Prostate gland (tissue), 2 donors: ENCODE results near the gene PLCB4. TPM values are rescaled to one million over a fixed set of nuclear protein-coding genes. Genes with fewer than 3 reads are reported as not detected.

ENCODE experiments used
- DNase-seq: peaks from one replicate; pipeline ENCODE4 v3.0.0-alpha.2; 2019; ENCODE audit warnings: low spot score
- H3K27ac ChIP-seq, 2 donors: fragments of 200-600 bp; sonication (generic); 2 replicates each; pipeline ENCODE4 v1.5.1; 2017 to 2019
- H3K27me3 ChIP-seq: fragments of 200-600 bp; sonication (generic); replicated peaks from 2 replicates; pipeline ENCODE4 v1.5.1; 2019; ENCODE audit not compliant: insufficient read depth
- H3K36me3 ChIP-seq, 2 donors: fragments of 200-600 bp; sonication (generic); 1 replicate in 1 of 2; 2 replicates in 1 of 2; pipeline versions ENCODE4 v1.5.1 to v1.8.1; 2017 to 2019
- H3K4me1 ChIP-seq: fragments of 200-600 bp; sonication (generic); replicated peaks from 2 replicates; pipeline ENCODE4 v1.5.1; 2019
- H3K4me3 ChIP-seq, 2 donors: fragments of 200-600 bp; sonication (generic); 2 replicates each; pipeline ENCODE4 v1.5.1; 2017 to 2019
- H3K9me3 ChIP-seq: fragments of 200-600 bp; sonication (generic); 2 replicates; pipeline ENCODE4 v1.5.1; 2017
- POLR2A ChIP-seq: fragments of 450-650 bp; IDR thresholded peaks from one replicate; pipeline ENCODE4 v1.6.1; 2016; ENCODE audit warnings: antibody characterized with exemption, mild to moderate bottlenecking
- POLR2AphosphoS5 ChIP-seq: sonication (generic); formaldehyde crosslinking; IDR thresholded peaks from one replicate; pipeline ENCODE4 v1.6.1; 2017; ENCODE audit warnings: antibody characterized with exemption
- WGBS: methylation state at CpG from one replicate; pipeline ENCODE4 v1.1.5; 2018; 5-methylcytosine and 5-hydroxymethylcytosine counted together
- intact Hi-C: fragments of 100-400 bp; cut with DNase I; formaldehyde crosslinking; loops from one replicate; pipeline ENCODE4 v1.14.2; 2022
- total RNA-seq, 2 donors: library from RNA; depleted of rRNA; stranded (reverse); fragments of >200 nt; gene quantifications; one replicate each; pipeline ENCODE4 v1.1.0, GENCODE V29; 2016
- TF ChIP-seq, protein P1 (sequence below), 4 experiments: fragments of 200-600 bp in 2 of 4; fragments of 450-650 bp in 2 of 4; sonication (generic) in 2 of 4; IDR thresholded peaks; 1 replicate in 3 of 4; 2 replicates in 1 of 4; pipeline ENCODE4 v1.5.1; 2016 to 2019; ENCODE audit warnings: antibody characterized with exemption in 4 of 4, mild to moderate bottlenecking in 2 of 4, moderate library complexity in 2 of 4

Gene PLCB4
- total RNA-seq, 2 donors from 2014 or later = 9.1 to 11.6 TPM

DNA sequence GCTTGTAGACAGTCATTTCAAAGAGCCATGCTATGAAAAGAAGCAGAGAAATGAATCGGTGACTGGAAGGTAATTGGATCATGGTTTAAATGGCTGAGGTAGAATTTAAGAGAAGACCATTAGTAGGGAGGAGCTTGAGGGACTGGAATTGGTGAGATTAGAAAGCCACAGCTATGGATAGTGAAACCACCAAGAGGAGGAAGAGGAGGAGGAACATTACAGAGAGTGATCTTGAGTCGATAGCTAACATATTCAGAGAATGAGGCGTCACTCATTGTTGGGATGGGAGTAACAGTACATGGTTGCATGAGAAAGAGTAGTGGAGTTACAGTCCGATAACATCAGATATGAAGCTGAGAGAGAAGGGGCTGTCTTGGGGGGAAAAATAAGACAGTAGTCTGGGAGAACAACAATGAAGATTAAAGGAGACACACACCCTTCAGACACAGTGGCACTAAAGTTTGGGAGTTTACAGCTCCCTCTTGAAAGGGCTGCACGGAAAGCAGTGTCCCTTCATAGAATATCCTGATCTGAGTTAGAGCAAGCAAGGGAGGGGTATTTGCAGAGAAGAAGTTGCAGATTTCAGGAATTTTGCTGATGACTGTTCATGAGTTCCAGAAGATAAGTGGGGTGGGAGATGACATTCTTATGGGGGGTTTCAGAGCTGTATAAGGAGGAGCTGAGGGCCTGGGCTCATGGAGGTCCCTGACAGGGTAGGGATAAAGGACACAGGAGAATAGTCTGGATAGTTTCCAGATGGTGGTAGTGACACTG is 430.4 kb downstream of the PLCB4 start:
- H3K36me3 ChIP-seq = no peaks in the 10 kb centered on the region
- 93% methylated on average over 5 of the region's 5 CpGs for WGBS
- DNase-seq = no peak
- no peaks in the 10 kb centered on the region for H3K9me3 ChIP-seq
- no peaks in the 10 kb centered on the region for H3K4me1 ChIP-seq
- intact Hi-C loops = no loop called here
- no peak for TF ChIP-seq POLR2A
- TF ChIP-seq POLR2AphosphoS5 = no peak
- TF ChIP-seq, protein P1, sequence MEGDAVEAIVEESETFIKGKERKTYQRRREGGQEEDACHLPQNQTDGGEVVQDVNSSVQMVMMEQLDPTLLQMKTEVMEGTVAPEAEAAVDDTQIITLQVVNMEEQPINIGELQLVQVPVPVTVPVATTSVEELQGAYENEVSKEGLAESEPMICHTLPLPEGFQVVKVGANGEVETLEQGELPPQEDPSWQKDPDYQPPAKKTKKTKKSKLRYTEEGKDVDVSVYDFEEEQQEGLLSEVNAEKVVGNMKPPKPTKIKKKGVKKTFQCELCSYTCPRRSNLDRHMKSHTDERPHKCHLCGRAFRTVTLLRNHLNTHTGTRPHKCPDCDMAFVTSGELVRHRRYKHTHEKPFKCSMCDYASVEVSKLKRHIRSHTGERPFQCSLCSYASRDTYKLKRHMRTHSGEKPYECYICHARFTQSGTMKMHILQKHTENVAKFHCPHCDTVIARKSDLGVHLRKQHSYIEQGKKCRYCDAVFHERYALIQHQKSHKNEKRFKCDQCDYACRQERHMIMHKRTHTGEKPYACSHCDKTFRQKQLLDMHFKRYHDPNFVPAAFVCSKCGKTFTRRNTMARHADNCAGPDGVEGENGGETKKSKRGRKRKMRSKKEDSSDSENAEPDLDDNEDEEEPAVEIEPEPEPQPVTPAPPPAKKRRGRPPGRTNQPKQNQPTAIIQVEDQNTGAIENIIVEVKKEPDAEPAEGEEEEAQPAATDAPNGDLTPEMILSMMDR (IDR thresholded peaks at IDR 0.05) = no peak
- no peak overlapping the region for H3K4me3 ChIP-seq
- no peak overlapping the region for H3K27ac ChIP-seq
- no peaks in the 10 kb centered on the region for H3K27me3 ChIP-seq

DNA sequence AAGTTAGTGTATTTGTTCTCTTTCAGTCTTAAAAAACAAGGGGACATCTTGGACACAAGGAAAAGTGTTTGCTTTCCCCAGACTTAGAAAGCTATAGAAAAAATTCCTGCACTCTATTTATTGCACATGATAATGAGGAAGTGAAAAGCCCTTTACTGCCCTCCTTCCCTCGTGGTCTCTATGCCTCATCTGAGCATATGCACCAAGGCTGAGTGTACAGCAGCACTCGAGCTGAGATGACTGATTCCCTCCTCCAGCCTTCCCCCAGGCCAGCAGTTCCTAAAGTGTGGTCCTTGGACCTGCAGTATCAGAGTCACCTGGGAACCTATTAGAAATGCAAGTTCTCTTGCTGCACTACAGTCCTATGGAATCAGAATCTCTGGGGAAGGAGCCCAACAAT is 431.2 kb downstream of the PLCB4 start:
- Histone ChIP-seq H3K4me1 (no peaks in the 10 kb centered on the region), H3K27ac (no peak overlapping the region), H3K9me3 (no peaks in the 10 kb centered on the region), H3K27me3 (no peaks in the 10 kb centered on the region), H3K4me3 (no peak overlapping the region), H3K36me3 (no peaks in the 10 kb centered on the region)
- WGBS = 37% methylated on average over 2 of the region's 2 CpGs
- intact Hi-C loops = no loop called here
- TF ChIP-seq POLR2A (no peak), POLR2AphosphoS5 (no peak)
- TF ChIP-seq, protein P1 (IDR thresholded peaks at IDR 0.05) = no peak
- no peak for DNase-seq

DNA sequence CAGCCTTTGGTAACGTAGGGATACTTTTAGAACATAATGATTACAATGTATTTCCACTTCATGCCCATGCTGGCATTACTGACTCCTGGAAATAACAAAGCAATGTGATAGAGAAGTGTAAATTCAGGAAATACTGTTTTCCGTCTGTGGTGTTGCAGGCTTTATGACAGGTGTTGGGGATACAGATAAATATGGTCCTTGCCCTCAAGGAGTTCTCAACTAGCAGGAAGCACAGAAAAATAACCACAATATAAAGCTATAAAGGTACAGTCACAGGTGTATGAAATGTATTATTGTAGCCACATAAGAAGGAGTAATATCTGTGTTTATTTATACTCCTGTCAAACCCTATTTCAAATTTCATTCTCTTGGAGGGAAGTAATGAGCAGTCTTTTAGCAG is 432.6 kb downstream of the PLCB4 start:
- Histone ChIP-seq H3K9me3 (no peaks in the 10 kb centered on the region), H3K27me3 (no peaks in the 10 kb centered on the region), H3K36me3 (no peaks in the 10 kb centered on the region), H3K27ac (no peak overlapping the region), H3K4me3 (no peak overlapping the region), H3K4me1 (no peaks in the 10 kb centered on the region)
- WGBS = 75% methylated on average over 2 of the region's 2 CpGs
- intact Hi-C loops = no loop called here
- no peak for DNase-seq
- no peak for TF ChIP-seq POLR2A

DNA sequence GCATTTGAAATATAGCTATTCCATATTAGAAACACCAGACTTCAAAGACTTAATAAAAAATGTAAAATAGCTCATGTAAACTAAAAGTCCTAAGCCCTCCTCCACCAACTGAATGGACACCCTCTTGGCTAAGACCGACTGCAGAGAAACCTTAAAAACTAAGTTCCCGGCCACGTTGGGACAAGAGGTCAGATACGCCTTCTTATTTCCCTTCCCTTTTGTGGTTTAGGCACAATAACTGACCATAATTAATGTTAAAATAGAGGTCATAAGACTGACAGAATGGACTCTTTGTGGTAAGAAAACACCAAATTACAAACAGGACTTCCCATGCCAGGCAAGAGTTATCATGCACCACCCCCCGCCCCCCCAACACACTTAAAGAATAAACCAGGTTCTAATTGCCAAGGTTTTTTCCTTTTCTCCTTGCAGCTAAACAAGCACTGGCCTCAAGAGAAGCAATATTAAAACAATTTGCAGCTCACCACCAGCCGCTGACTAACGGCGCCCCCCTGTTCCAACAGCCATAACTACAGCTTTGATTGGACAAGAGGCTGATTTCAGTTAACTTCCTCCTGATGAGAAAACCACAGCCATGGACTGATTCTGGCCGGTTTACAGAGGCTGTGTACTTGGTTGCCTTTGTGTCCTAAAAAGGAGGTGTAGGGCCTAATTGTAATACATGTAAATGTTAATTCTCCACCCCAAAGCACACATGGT is 434.8 kb downstream of the PLCB4 start:
- Histone ChIP-seq H3K4me1 (no peaks in the 10 kb centered on the region), H3K4me3 (no peak overlapping the region), H3K27me3 (peaks cover 6% of the 10 kb centered on the region), H3K36me3 (no peaks in the 10 kb centered on the region), H3K27ac (no peak overlapping the region), H3K9me3 (no peaks in the 10 kb centered on the region)
- TF ChIP-seq, protein P1 (IDR thresholded peaks at IDR 0.05) = no peak
- no peak for TF ChIP-seq POLR2AphosphoS5
- TF ChIP-seq POLR2A = no peak
- intact Hi-C loops = no loop called here
- WGBS = 61% methylated on average over 9 of the region's 9 CpGs
- DNase-seq = no peak

DNA sequence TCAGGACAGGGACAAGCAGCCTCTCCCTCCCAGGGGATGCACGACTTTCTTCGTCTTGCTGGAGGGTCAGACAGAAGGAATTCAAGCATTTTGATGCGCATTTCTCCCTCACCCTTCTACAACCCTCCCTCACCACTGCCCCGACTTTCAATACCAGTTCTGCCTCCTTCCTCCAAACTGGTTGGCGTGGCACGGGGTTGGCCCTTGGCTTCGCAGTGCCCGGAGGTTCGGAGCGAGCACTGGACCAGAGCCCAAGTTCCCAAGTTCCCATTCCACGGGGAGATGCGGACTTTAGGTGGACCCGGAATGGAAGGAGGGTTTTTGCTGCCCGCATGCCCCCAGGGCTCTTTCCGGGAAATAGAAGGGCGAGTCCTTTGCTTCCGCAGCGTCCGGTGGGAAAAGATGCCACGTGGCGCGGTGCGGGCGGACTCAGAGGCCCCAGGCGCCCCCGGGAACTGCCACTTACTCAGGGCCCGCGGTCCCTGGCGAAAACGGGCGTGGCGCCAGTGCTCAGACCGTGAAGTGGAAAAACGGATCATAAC is 437.5 kb downstream of the PLCB4 start:
- TF ChIP-seq POLR2AphosphoS5 = no peak
- TF ChIP-seq, protein P1 (IDR thresholded peaks at IDR 0.05) = no peak
- TF ChIP-seq POLR2A = no peak
- no peaks in the 10 kb centered on the region for H3K4me1 ChIP-seq
- no peaks in the 10 kb centered on the region for H3K36me3 ChIP-seq
- H3K27me3 ChIP-seq = peaks cover 6% of the 10 kb centered on the region
- H3K27ac ChIP-seq = no peak overlapping the region
- no peak overlapping the region for H3K4me3 ChIP-seq
- H3K9me3 ChIP-seq = no peaks in the 10 kb centered on the region
- DNase-seq = no peak
- intact Hi-C loops = no loop called here
- 30% methylated on average over 29 of the region's 34 CpGs for WGBS
